ENCODE results near the gene DRC7. TPM values are rescaled to one million over a fixed set of nuclear protein-coding genes. Genes with fewer than 3 reads are reported as not detected.
"Not testable (repeated sequence)": the region's sequence is repeated elsewhere in the genome, so short reads cannot be mapped to it uniquely, and the experiment has no call there.

Gene DRC7
- total and polyA plus RNA-seq, 7 donors, result not detected

DNA sequence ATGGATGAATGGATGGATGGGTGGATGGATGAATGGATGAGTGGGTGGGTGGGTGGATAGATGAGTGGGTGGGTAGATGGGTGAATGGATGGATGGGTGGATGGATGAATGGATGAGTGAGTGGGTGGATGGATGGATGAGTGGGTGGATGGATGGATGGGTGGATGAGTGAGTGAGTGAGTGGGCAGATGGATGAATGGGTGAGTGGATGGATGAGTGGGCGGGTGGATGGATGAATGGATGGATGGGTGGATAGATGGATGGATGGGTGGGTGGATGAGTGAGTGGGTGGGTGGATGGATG is 34.5 kb downstream of the DRC7 start:
- TF ChIP-seq POLR2A (IDR thresholded peaks at IDR 0.05) (no peak), POLR2AphosphoS5 (IDR thresholded peaks at IDR 0.05) (no peak), EP300 (IDR thresholded peaks at IDR 0.05) (no peak)
- TF ChIP-seq, protein P1, sequence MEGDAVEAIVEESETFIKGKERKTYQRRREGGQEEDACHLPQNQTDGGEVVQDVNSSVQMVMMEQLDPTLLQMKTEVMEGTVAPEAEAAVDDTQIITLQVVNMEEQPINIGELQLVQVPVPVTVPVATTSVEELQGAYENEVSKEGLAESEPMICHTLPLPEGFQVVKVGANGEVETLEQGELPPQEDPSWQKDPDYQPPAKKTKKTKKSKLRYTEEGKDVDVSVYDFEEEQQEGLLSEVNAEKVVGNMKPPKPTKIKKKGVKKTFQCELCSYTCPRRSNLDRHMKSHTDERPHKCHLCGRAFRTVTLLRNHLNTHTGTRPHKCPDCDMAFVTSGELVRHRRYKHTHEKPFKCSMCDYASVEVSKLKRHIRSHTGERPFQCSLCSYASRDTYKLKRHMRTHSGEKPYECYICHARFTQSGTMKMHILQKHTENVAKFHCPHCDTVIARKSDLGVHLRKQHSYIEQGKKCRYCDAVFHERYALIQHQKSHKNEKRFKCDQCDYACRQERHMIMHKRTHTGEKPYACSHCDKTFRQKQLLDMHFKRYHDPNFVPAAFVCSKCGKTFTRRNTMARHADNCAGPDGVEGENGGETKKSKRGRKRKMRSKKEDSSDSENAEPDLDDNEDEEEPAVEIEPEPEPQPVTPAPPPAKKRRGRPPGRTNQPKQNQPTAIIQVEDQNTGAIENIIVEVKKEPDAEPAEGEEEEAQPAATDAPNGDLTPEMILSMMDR (IDR thresholded peaks at IDR 0.05), result no peak
- Histone ChIP-seq H3K4me1 (peaks cover 0 to 2% (median 0%) of the 10 kb centered on the region in 4 donors), H3K4me3 (no peak overlapping the region), H3K27ac (no peak overlapping the region), H3K36me3 (no peaks in the 10 kb centered on the region), H3K9me3 (no peaks in the 10 kb centered on the region), H3K27me3 (no peaks in the 10 kb centered on the region)
- intact Hi-C loops (cut with DNase I), result no loop called here
- 87 to 95% methylated on average over 1 of the region's 1 CpG for WGBS, 2 donors
- DNase-seq, result no peak

DNA sequence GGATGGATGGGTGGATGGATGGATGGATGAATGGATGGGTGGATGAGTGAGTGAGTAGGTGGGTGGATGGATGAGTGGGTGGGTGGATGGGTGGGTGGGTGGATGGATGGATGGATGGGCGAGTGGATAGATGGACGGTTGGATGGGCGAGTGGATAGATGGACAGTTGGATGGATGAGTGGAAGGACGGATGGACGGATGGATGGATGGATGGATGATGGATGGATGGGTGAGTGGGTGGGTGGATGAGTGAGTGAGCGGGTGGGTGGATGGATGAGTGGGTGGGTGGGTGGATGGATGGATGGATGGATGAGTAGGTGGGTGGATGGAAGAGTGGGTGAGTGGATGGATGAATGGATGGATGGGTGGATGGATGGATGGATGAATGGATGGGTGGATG is 35.2 kb downstream of the DRC7 start:
- H3K36me3 ChIP-seq, H3K27ac ChIP-seq, H3K4me3 ChIP-seq, DNase-seq, H3K9me3 ChIP-seq, H3K4me1 ChIP-seq, H3K27me3 ChIP-seq: not testable (repeated sequence)
- 93 to 96% methylated on average over 6 of the region's 6 CpGs for WGBS, 2 donors
- intact Hi-C loops (cut with DNase I), result loop anchor here (5.0 to 10.0 kb wide), 4 partner anchors 285 to 952 kb away; partner anchors contain the start of genes CFAP20, CIAPIN1, COQ9 and SETD6

DNA sequence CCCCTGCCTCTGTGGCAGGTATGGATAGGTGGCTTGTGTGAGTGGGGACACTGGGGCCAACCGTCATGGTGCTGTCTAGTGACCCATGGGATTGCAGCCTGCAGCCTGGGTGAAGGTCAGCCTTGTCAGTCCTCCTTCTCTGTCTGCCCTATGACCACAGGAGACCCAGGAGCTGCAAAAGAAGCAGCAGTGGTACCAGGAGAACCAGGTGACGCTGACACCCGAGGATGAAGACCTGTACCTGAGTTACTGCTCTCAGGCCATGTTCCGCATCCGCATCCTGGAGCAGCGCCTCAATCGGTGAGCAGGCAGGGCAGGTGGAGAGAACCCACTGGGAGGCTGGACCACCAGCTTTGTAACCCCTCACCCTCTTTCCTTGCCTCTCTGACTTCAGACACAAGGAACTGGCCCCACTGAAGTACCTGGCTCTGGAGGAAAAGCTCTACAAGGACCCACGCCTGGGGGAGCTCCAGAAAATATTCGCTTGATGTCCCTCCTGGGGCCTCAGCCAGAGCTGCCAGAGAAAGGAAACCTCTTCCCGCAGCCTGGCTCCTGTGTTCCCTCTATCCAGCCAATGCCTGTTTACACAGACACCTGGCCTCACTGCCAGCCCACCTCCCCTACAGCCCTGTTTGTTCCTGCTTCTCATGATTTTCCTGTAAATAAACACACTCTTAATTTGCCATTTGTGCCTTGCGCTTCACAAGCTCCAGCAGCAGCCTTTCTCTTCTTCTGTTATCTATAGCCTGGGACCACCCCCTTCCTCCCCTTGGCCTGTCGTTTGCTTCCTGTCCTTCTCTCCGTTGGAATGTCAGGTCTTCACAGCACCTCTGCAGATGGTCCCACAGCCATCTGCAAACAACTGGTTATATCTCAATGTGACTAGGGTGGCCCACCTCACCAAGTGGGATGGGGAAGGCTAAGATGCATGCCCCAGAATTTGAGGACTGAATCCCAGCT is 36.4 kb downstream of the DRC7 start:
- Histone ChIP-seq H3K36me3 (no peaks in the 10 kb centered on the region), H3K9me3 (no peaks in the 10 kb centered on the region), H3K4me3 (no peak overlapping the region), H3K4me1 (peaks cover 0 to 10% (median 6%) of the 10 kb centered on the region in 4 donors), H3K27me3 (no peaks in the 10 kb centered on the region), H3K27ac (no peak overlapping the region)
- 80 to 86% methylated on average over 13 of the region's 13 CpGs for WGBS, 2 donors
- TF ChIP-seq, protein P1 (IDR thresholded peaks at IDR 0.05), result no peak
- TF ChIP-seq POLR2A (IDR thresholded peaks at IDR 0.05) (no peak), POLR2AphosphoS5 (IDR thresholded peaks at IDR 0.05) (no peak), EP300 (IDR thresholded peaks at IDR 0.05) (no peak)
- DNase-seq, result no peak
- intact Hi-C loops (cut with DNase I), result loop anchor here (5.0 to 10.0 kb wide), 4 partner anchors 286 to 951 kb away; partner anchors contain the start of genes CFAP20, CIAPIN1, COQ9 and SETD6

GRCh38 chr16:57732037-57732436 is 37.4 kb downstream of the DRC7 start:
- intact Hi-C loops (cut with DNase I), result loop anchor here (5.0 to 10.0 kb wide), 4 partner anchors 287 to 950 kb away; partner anchors contain the start of genes CFAP20, CIAPIN1, COQ9 and SETD6
- H3K9me3 ChIP-seq, result no peaks in the 10 kb centered on the region
- H3K4me3 ChIP-seq, result no peak overlapping the region
- H3K36me3 ChIP-seq, result no peaks in the 10 kb centered on the region
- TF ChIP-seq POLR2A (IDR thresholded peaks at IDR 0.05) (no peak), EP300 (IDR thresholded peaks at IDR 0.05) (no peak), POLR2AphosphoS5 (IDR thresholded peaks at IDR 0.05) (no peak)
- TF ChIP-seq, protein P1 (IDR thresholded peaks at IDR 0.05), result no peak
- DNase-seq, result no peak
- no peak overlapping the region for H3K27ac ChIP-seq
- 70 to 74% methylated on average over 2 of the region's 2 CpGs for WGBS, 2 donors
- no peaks in the 10 kb centered on the region for H3K27me3 ChIP-seq
- H3K4me1 ChIP-seq, result peaks cover 0 to 20% (median 15%) of the 10 kb centered on the region in 4 donors

DNA sequence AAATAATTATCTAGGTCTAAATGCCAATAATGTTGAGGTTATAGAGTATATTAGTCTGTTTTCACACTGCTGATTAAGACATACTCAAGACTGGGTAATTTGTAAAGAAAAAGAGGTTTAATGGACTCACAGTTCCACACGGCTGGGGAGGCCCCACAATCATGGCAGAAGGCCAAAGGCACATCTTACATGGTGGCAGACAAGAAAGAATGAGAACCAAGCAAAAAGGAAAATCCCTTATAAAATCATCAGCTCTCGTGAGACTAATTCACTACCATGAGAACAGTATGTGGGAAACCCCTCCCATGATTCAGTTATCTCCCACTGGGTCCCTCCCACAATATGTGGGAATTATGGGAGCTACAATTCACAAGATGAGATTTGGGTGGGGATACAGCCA is 38.1 kb downstream of the DRC7 start:
- TF ChIP-seq EP300 (IDR thresholded peaks at IDR 0.05) (no peak), POLR2AphosphoS5 (IDR thresholded peaks at IDR 0.05) (no peak)
- TF ChIP-seq, protein P1 (IDR thresholded peaks at IDR 0.05), result no peak
- Histone ChIP-seq H3K9me3 (no peaks in the 10 kb centered on the region), H3K27ac (no peak overlapping the region), H3K36me3 (peaks cover 0 to 3% (median 0%) of the 10 kb centered on the region in 4 donors), H3K27me3 (no peaks in the 10 kb centered on the region), H3K4me1 (peaks cover 0 to 23% (median 18%) of the 10 kb centered on the region in 4 donors), H3K4me3 (no peak overlapping the region)
- intact Hi-C loops (cut with DNase I), result loop anchor here (5.0 to 10.0 kb wide), 4 partner anchors 288 to 950 kb away; partner anchors contain the start of genes CFAP20, CIAPIN1, COQ9 and SETD6
- WGBS, 2 donors, result 71 to 75% methylated on average over 2 of the region's 2 CpGs
- no peak for DNase-seq
